ENCODE measurements around the gene RIMS1. TPM values are rescaled to one million over a fixed set of nuclear protein-coding genes. Genes with fewer than 3 reads are reported as not detected.
"Not testable (repeated sequence)": the region's sequence is repeated elsewhere in the genome, so short reads cannot be mapped to it uniquely, and the experiment has no call there.

The RIMS1 gene
- total and polyA plus RNA-seq, 9 of the 15 experiments (the other 6 are each of a cell fraction or from before 2014, with no cell fraction given), result not detected

- H3K4me2 ChIP-seq (ENCODE audit: insufficient read depth, low read length); H3K4me1 ChIP-seq (replicated peaks in 1 of 2; ENCODE audit: control insufficient read depth in 2 of 2, insufficient read depth in 2 of 2, low read length in 2 of 2); POLR2A ChIA-PET; in situ Hi-C loops (cut with MboI); H3K4me3 ChIP-seq; H3K27ac ChIP-seq (ENCODE audit: extremely low read depth, low read depth, low read length); H3K79me2 ChIP-seq (ENCODE audit: control insufficient read depth, insufficient read depth, low read length); FAIRE-seq; CTCF ChIA-PET (ENCODE audit: low intra/inter-chr PET ratio); DNase-seq (ENCODE audit: extremely low read depth in 1 of 4, low spot score in 3 of 4); H4K20me1 ChIP-seq (replicated peaks; ENCODE audit: control insufficient read depth, insufficient read depth, low read length); BruUV-seq (replicated peaks); H3K27me3 ChIP-seq (ENCODE audit: control insufficient read depth in 2 of 2, insufficient read depth in 2 of 2, low read length in 2 of 2); H3K36me3 ChIP-seq (ENCODE audit: control insufficient read depth, insufficient read depth, low read length); H3K9me3 ChIP-seq (replicated peaks; ENCODE audit: control insufficient read depth, insufficient read depth, low read depth, low read length); intact Hi-C loops (cut with micrococcal nuclease); H3K9me1 ChIP-seq (ENCODE audit: control insufficient read depth, insufficient read depth, low read length); ATAC-seq; H2AFZ ChIP-seq (ENCODE audit: low read depth, low read length); H3K9ac ChIP-seq (ENCODE audit: insufficient read depth in 1 of 2, low read depth in 2 of 2, low read length in 2 of 2): not testable (repeated sequence)
- 0% methylated on average over 8 of the region's 9 CpGs for WGBS (ENCODE audit: insufficient coverage, low coverage, missing lambda C conversion rate)
Observed at GRCh38 chr6:72006591-72006990, 120.2 kb downstream of the RIMS1 start.

DNA sequence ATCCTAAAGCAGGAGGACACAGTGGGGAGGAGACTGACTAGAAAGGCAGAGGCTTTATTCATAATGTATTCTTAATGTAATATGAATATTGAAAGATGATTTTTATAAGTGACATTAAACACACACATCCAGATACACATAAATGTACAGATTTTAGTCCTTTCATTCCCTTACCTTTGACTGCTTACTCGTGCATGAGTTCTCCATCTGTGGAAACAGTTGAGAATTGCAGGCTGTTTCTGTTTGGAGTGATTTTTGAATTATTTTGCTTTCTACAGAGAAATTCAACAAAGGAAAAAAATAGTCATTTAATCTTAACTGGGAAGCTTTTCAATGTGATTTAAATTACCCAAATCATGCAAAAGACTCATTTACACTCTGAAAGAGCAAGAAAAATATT, 136.5 kb downstream of the RIMS1 start:
- H4K20me1 ChIP-seq (replicated peaks; ENCODE audit: control insufficient read depth, insufficient read depth, low read length), result no peaks in the 10 kb centered on the region
- DNase-seq (ENCODE audit: extremely low read depth in 1 of 4, low spot score in 3 of 4) (no peak), FAIRE-seq (no peak), ATAC-seq (no peak)
- ChIA-PET CTCF (ENCODE audit: low intra/inter-chr PET ratio) (no interaction called here), POLR2A (no interaction called here)
- H3K9ac ChIP-seq (ENCODE audit: insufficient read depth in 1 of 2, low read depth in 2 of 2, low read length in 2 of 2), result no peak overlapping the region
- H3K4me3 ChIP-seq, result no peak overlapping the region
- H3K27ac ChIP-seq (ENCODE audit: extremely low read depth, low read depth, low read length), result no peak overlapping the region
- no peaks in the 10 kb centered on the region for H3K4me1 ChIP-seq (replicated peaks in 1 of 2; ENCODE audit: control insufficient read depth in 2 of 2, insufficient read depth in 2 of 2, low read length in 2 of 2)
- no peaks in the 10 kb centered on the region for H3K79me2 ChIP-seq (ENCODE audit: control insufficient read depth, insufficient read depth, low read length)
- no peaks in the 10 kb centered on the region for H3K36me3 ChIP-seq (ENCODE audit: control insufficient read depth, insufficient read depth, low read length)
- H3K9me1 ChIP-seq (ENCODE audit: control insufficient read depth, insufficient read depth, low read length), result no peaks in the 10 kb centered on the region
- no TSS peak for BruUV-seq (replicated peaks)
- in situ Hi-C loops (cut with MboI) (no loop called here), intact Hi-C loops (cut with micrococcal nuclease) (no loop called here)
- H3K27me3 ChIP-seq (ENCODE audit: control insufficient read depth in 2 of 2, insufficient read depth in 2 of 2, low read length in 2 of 2), result no peaks in the 10 kb centered on the region
- H2AFZ ChIP-seq (ENCODE audit: low read depth, low read length), result no peak overlapping the region
- 0% methylated on average over 1 of the region's 1 CpG for WGBS (ENCODE audit: insufficient coverage, low coverage, missing lambda C conversion rate)
- H3K4me2 ChIP-seq (ENCODE audit: insufficient read depth, low read length), result no peak overlapping the region
- H3K9me3 ChIP-seq (replicated peaks; ENCODE audit: control insufficient read depth, insufficient read depth, low read depth, low read length), result no peaks in the 10 kb centered on the region; the same call in 1 of the 2 replicates
- TF ChIP-seq POLR2AphosphoS5 (IDR thresholded peaks at IDR 0.05; ENCODE audit: control insufficient read depth, insufficient read depth, low read depth, low read length) (no peak), ZZZ3 (IDR thresholded peaks at IDR 0.05) (no peak), PHB2 (IDR thresholded peaks at IDR 0.05; ENCODE audit: low read depth) (no peak), SP1 (CRISPR knock-in tag; IDR thresholded peaks at IDR 0.05) (no peak), DACH1 (IDR thresholded peaks at IDR 0.05; ENCODE audit: partially characterized antibody) (no peak), DNMT1 (IDR thresholded peaks at IDR 0.05) (no peak), EGR1 (conservative IDR thresholded peaks at IDR 0.05) (no peak), PRDM10 (IDR thresholded peaks at IDR 0.05; ENCODE audit: partially characterized antibody) (no peak), IRF2 (CRISPR knock-in tag; IDR thresholded peaks at IDR 0.05) (no peak), TEAD4 (IDR thresholded peaks at IDR 0.05; ENCODE audit: low read length) (no peak), TEAD4 (CRISPR knock-in tag; IDR thresholded peaks at IDR 0.05; ENCODE audit: borderline replicate concordance) (no peak), CREB3 (tag; conservative IDR thresholded peaks at IDR 0.05; ENCODE audit: low read depth) (no peak), ERF (CRISPR knock-in tag; IDR thresholded peaks at IDR 0.05) (no peak)
